SK-N-SH (cell line): ENCODE data around the gene NLN. TPM values are rescaled to one million over a fixed set of nuclear protein-coding genes. Genes with fewer than 3 reads are reported as not detected.
"Not testable (repeated sequence)": the region's sequence is repeated elsewhere in the genome, so short reads cannot be mapped to it uniquely, and the experiment has no call there.

Source experiments
- CTCF ChIA-PET: fragments of 300-600, 350-600 bp; formaldehyde crosslinking; extraction: SDS; loops from one replicate; lab custom pipeline; 2021; lab: Yijun Ruan, JAX
- POLR2A ChIA-PET: fragments of 350-600 bp; sonication (Branson Sonifier 250); formaldehyde crosslinking; extraction: SDS; loops from one replicate; lab custom pipeline; 2020; ENCODE audit warnings: antibody characterized with exemption, inconsistent platforms; lab: Yijun Ruan, JAX
- DNase-seq: peaks from one replicate; pipeline ENCODE4 v3.0.0; 2012
- H2AFZ ChIP-seq: fragments of 200-600 bp; sonication (generic); 2 replicates; pipeline ENCODE4 v1.8.1; 2016; ENCODE audit warnings: antibody characterized with exemption, mild to moderate bottlenecking, low read depth
- H3F3A ChIP-seq: fragments of 200-600 bp; sonication (generic); replicated peaks from 2 replicates; pipeline ENCODE3; 2016; ENCODE audit warnings: antibody characterized with exemption, mild to moderate bottlenecking; ENCODE audit not compliant: insufficient read depth
- H3K27ac ChIP-seq, 2 experiments: fragments of 200-500 bp in 1 of 2; fragments of 200-600 bp in 1 of 2; sonication (Bioruptor generic) in 1 of 2; sonication (generic), shearing (Covaris generic) in 1 of 2; 2 replicates each; pipeline versions ENCODE4 v1.5.1 to v1.6.1; 2014 to 2016; ENCODE audit warnings: low read depth in 2 of 2, inconsistent platforms in 1 of 2, low read length in 1 of 2, mild to moderate bottlenecking in 1 of 2, mixed read lengths in 1 of 2
- H3K27me3 ChIP-seq: fragments of 200-600 bp; sonication (generic), shearing (Covaris generic); 2 replicates; pipeline ENCODE4 v1.6.1; 2016; ENCODE audit warnings: mixed run types; ENCODE audit not compliant: insufficient read depth
- H3K36me3 ChIP-seq, 2 experiments: fragments of 200-500 bp in 1 of 2; fragments of 200-600 bp in 1 of 2; sonication (Bioruptor generic) in 1 of 2; sonication (generic) in 1 of 2; replicated peaks in 1 of 2; 2 replicates each; pipeline versions ENCODE3 to v1.5.1; 2014 to 2016; ENCODE audit warnings: low read length in 1 of 2, mild to moderate bottlenecking in 1 of 2; ENCODE audit not compliant: insufficient read depth in 2 of 2, control insufficient read depth in 1 of 2
- H3K4me1 ChIP-seq, 2 experiments: fragments of 200-500 bp in 1 of 2; fragments of 200-600 bp in 1 of 2; sonication (Bioruptor generic) in 1 of 2; sonication (generic), shearing (Covaris generic) in 1 of 2; 2 replicates each; pipeline versions ENCODE4 v1.5.1 to v1.6.1; 2014 to 2016; ENCODE audit warnings: low read depth in 1 of 2, low read length in 1 of 2, mixed run types in 1 of 2; ENCODE audit not compliant: insufficient read depth in 2 of 2, control insufficient read depth in 1 of 2
- H3K4me2 ChIP-seq: fragments of 200-600 bp; sonication (generic), shearing (Covaris generic); 2 replicates; pipeline ENCODE4 v1.6.1; 2017; ENCODE audit warnings: mixed run types
- H3K4me3 ChIP-seq, 2 experiments: fragments of 200-500 bp in 1 of 2; fragments of 200-600 bp in 1 of 2; sonication (Bioruptor generic) in 1 of 2; sonication (generic), shearing (Covaris generic) in 1 of 2; 2 replicates each; pipeline versions ENCODE4 v1.5.1 to v1.8.1; 2014 to 2016; ENCODE audit warnings: low read depth in 2 of 2, inconsistent platforms in 1 of 2, low read length in 1 of 2, mild to moderate bottlenecking in 1 of 2, mixed read lengths in 1 of 2, moderate library complexity in 1 of 2
- H3K79me2 ChIP-seq: fragments of 200-600 bp; sonication (generic); 2 replicates; pipeline ENCODE4 v1.8.1; 2017; ENCODE audit warnings: mild to moderate bottlenecking; ENCODE audit not compliant: insufficient read depth
- H3K9ac ChIP-seq: fragments of 200-600 bp; sonication (generic); 2 replicates; pipeline ENCODE4 v1.6.1; 2017; ENCODE audit warnings: mixed run types
- H3K9me2 ChIP-seq: fragments of 200-600 bp; sonication (generic); 2 replicates; pipeline ENCODE4 v1.6.1; 2017; ENCODE audit warnings: mixed run types
- H3K9me3 ChIP-seq: fragments of 200-600 bp; sonication (generic); 2 replicates; pipeline ENCODE4 v1.6.1; 2017; ENCODE audit warnings: mixed run types, mild to moderate bottlenecking, moderate library complexity
- H4K20me1 ChIP-seq: fragments of 200-600 bp; sonication (generic); 2 replicates; pipeline ENCODE4 v1.6.1; 2017; ENCODE audit warnings: mild to moderate bottlenecking, mixed run types; ENCODE audit not compliant: insufficient read depth
- CHD2 ChIP-seq: fragments of 150-350 bp; IDR thresholded peaks from 2 replicates; pipeline ENCODE4 v1.6.1; 2018; ENCODE audit warnings: low read length; ENCODE audit not compliant: partially characterized antibody
- ELF1 ChIP-seq: IDR thresholded peaks from 2 replicates; pipeline ENCODE4 v1.4.0; 2012
- FOXJ3 ChIP-seq: sonication (generic); formaldehyde crosslinking; IDR thresholded peaks from 2 replicates; pipeline ENCODE4 v1.5.1; 2020; ENCODE audit warnings: mild to moderate bottlenecking, missing genetic modification reagents
- JUND ChIP-seq: IDR thresholded peaks from 2 replicates; pipeline ENCODE4 v1.4.0; 2012
- NRF1 ChIP-seq: IDR thresholded peaks from 2 replicates; pipeline ENCODE4 v1.6.1; 2012; ENCODE audit warnings: low read depth, mild to moderate bottlenecking, low read length
- PBX3 ChIP-seq: IDR thresholded peaks from 2 replicates; pipeline ENCODE4; 2012
- POLR2AphosphoS5 ChIP-seq: IDR thresholded peaks from 2 replicates; pipeline ENCODE4 v1.6.1; 2012; ENCODE audit warnings: low read depth, low read length
- RAD21 ChIP-seq: IDR thresholded peaks from 2 replicates; pipeline ENCODE4 v1.6.1; 2012; ENCODE audit warnings: mild to moderate bottlenecking, low read length
- RXRA ChIP-seq: IDR thresholded peaks from 2 replicates; pipeline ENCODE4 v1.4.0; 2012; ENCODE audit warnings: low read depth, mild to moderate bottlenecking, borderline replicate concordance
- SMC3 ChIP-seq: IDR thresholded peaks from 2 replicates; pipeline ENCODE4 v1.6.1; 2012; ENCODE audit warnings: low read depth, low read length, improper control_type of control experiment
- TCF12 ChIP-seq: IDR thresholded peaks from 2 replicates; pipeline ENCODE4 v1.4.0; 2012
- USF2 ChIP-seq: fragments of 150-350 bp; IDR thresholded peaks from 2 replicates; pipeline ENCODE4 v1.6.1; 2017; ENCODE audit warnings: antibody characterized with exemption, low read length, low read depth, borderline replicate concordance
- WGBS: methylation state at CpG from one replicate; pipeline ENCODE4 v1.1.6; 2017; ENCODE audit warnings: low lambda C conversion rate; 5-methylcytosine and 5-hydroxymethylcytosine counted together
- polyA plus RNA-seq, 3 experiments: library from polyadenylated mRNA; depleted of rRNA; stranded (reverse); fragments of >200 nt; gene quantifications; 2 replicates each; pipeline ENCODE4 v1.2.3, GENCODE V29; 2012
- TF ChIP-seq, protein P1 (sequence below): IDR thresholded peaks from 2 replicates; pipeline ENCODE4 v1.6.1; 2012; ENCODE audit warnings: mild to moderate bottlenecking, low read depth, low read length, moderate library complexity
- TF ChIP-seq, protein P2 (sequence below): fragments of 200-600 bp; sonication (generic); IDR thresholded peaks from 2 replicates; pipeline ENCODE4 v1.6.1; 2017; ENCODE audit warnings: antibody characterized with exemption, mild to moderate bottlenecking, moderate library complexity

The NLN gene
- polyA plus RNA-seq, 1 of the 3 experiments (the other 2 are of a cell fraction), result 17.1 TPM

- no peaks in the 10 kb centered on the region for H3F3A ChIP-seq
- H3K9me3 ChIP-seq, result no peaks in the 10 kb centered on the region
- WGBS, result 88% methylated on average over 1 of the region's 1 CpG
- H3K27me3 ChIP-seq, result no peaks in the 10 kb centered on the region
- DNase-seq, result no peak
- no peak overlapping the region for H3K27ac ChIP-seq
- no peak overlapping the region for H2AFZ ChIP-seq
- no peaks in the 10 kb centered on the region for H4K20me1 ChIP-seq
- H3K9me2 ChIP-seq, result no peaks in the 10 kb centered on the region
- H3K4me1 ChIP-seq, result no peaks in the 10 kb centered on the region
- H3K4me2 ChIP-seq, result no peak overlapping the region
- CTCF ChIA-PET, result no interaction called here
- no peak overlapping the region for H3K9ac ChIP-seq
- POLR2A ChIA-PET, result no interaction called here
- no peak for TF ChIP-seq TCF12
- no peak for TF ChIP-seq JUND
- TF ChIP-seq, protein P1, sequence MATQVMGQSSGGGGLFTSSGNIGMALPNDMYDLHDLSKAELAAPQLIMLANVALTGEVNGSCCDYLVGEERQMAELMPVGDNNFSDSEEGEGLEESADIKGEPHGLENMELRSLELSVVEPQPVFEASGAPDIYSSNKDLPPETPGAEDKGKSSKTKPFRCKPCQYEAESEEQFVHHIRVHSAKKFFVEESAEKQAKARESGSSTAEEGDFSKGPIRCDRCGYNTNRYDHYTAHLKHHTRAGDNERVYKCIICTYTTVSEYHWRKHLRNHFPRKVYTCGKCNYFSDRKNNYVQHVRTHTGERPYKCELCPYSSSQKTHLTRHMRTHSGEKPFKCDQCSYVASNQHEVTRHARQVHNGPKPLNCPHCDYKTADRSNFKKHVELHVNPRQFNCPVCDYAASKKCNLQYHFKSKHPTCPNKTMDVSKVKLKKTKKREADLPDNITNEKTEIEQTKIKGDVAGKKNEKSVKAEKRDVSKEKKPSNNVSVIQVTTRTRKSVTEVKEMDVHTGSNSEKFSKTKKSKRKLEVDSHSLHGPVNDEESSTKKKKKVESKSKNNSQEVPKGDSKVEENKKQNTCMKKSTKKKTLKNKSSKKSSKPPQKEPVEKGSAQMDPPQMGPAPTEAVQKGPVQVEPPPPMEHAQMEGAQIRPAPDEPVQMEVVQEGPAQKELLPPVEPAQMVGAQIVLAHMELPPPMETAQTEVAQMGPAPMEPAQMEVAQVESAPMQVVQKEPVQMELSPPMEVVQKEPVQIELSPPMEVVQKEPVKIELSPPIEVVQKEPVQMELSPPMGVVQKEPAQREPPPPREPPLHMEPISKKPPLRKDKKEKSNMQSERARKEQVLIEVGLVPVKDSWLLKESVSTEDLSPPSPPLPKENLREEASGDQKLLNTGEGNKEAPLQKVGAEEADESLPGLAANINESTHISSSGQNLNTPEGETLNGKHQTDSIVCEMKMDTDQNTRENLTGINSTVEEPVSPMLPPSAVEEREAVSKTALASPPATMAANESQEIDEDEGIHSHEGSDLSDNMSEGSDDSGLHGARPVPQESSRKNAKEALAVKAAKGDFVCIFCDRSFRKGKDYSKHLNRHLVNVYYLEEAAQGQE, result no peak
- TF ChIP-seq FOXJ3 (CRISPR knock-in tag), result no peak
- no peak for TF ChIP-seq USF2
- no peak for TF ChIP-seq NRF1
- TF ChIP-seq CHD2, result no peak
- TF ChIP-seq RAD21, result no peak
- TF ChIP-seq RXRA, result no peak
- TF ChIP-seq SMC3, result no peak
- TF ChIP-seq, protein P2, sequence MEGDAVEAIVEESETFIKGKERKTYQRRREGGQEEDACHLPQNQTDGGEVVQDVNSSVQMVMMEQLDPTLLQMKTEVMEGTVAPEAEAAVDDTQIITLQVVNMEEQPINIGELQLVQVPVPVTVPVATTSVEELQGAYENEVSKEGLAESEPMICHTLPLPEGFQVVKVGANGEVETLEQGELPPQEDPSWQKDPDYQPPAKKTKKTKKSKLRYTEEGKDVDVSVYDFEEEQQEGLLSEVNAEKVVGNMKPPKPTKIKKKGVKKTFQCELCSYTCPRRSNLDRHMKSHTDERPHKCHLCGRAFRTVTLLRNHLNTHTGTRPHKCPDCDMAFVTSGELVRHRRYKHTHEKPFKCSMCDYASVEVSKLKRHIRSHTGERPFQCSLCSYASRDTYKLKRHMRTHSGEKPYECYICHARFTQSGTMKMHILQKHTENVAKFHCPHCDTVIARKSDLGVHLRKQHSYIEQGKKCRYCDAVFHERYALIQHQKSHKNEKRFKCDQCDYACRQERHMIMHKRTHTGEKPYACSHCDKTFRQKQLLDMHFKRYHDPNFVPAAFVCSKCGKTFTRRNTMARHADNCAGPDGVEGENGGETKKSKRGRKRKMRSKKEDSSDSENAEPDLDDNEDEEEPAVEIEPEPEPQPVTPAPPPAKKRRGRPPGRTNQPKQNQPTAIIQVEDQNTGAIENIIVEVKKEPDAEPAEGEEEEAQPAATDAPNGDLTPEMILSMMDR, result no peak
- no peak for TF ChIP-seq POLR2AphosphoS5
- no peak for TF ChIP-seq ELF1
- TF ChIP-seq PBX3, result no peak
- no peaks in the 10 kb centered on the region for H3K79me2 ChIP-seq
- no peaks in the 10 kb centered on the region for H3K36me3 ChIP-seq
- no peak overlapping the region for H3K4me3 ChIP-seq
Observed at GRCh38 chr5:65846101-65846500, 124.1 kb downstream of the NLN start.

DNA sequence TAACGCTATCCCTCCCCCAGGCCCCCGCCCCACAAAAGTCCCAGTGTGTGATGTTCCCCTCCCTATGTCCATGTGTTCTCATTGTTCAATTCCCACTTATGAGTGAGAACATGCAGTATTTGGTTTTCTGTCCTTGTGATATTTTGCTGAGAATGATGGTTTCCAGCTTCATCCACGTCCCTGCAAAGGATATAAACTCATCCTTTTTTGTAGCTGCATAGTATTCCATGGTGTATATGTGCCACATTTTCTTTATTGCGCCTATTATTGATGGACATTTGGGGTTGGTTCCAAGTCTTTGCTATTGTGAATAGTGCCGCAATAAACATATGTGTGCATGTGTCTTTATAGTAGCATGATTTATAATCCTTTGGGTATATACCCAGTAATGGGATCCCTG lies 125.0 kb downstream of the NLN start:
- DNase-seq, H3K27ac ChIP-seq, POLR2A ChIA-PET, H3K4me3 ChIP-seq, H3K4me1 ChIP-seq, H3K27me3 ChIP-seq, H3K4me2 ChIP-seq, H3K9ac ChIP-seq, H3F3A ChIP-seq, H2AFZ ChIP-seq, H3K79me2 ChIP-seq, H3K9me3 ChIP-seq, H3K36me3 ChIP-seq, CTCF ChIA-PET, H4K20me1 ChIP-seq, H3K9me2 ChIP-seq: not testable (repeated sequence)
- WGBS, result 79% methylated on average over 5 of the region's 5 CpGs

DNA sequence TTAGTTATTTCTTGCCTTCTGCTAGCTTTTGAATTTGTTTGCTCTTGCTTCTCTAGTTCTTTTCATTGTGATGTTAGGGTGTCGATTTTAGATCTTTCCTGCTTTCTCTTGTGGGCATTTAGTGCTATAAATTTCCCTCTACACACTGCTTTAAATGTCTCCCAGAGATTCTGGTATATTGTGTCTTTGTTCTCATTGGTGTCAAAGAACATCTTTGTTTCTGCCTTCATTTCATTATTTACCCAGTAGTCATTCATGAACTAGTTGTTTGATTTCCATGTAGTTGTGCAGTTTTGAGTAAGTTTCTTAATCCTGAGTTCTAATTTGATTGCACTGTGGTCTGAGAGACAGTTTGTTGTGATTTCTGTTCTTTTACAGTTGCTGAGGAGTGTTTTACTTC lies 127.9 kb downstream of the NLN start:
- CTCF ChIA-PET, H3K9me3 ChIP-seq, H3K36me3 ChIP-seq, H3K4me3 ChIP-seq, H3K27me3 ChIP-seq, H3K4me1 ChIP-seq, POLR2A ChIA-PET, H3K27ac ChIP-seq, H3K9me2 ChIP-seq, H3K4me2 ChIP-seq, H3K9ac ChIP-seq, H3F3A ChIP-seq, H2AFZ ChIP-seq, DNase-seq, H3K79me2 ChIP-seq, H4K20me1 ChIP-seq: not testable (repeated sequence)
- 0% methylated on average over 1 of the region's 1 CpG for WGBS
